Activated CD8-positive, alpha-beta memory T cell treated with anti-CD3 and anti-CD28 coated beads for 24 hours (primary cell): ENCODE results near the gene OAS1.

Experiments
- DNase-seq: peaks from one replicate; pipeline ENCODE4 v3.0.0-alpha.2; 2020

Gene OAS1

DNA sequence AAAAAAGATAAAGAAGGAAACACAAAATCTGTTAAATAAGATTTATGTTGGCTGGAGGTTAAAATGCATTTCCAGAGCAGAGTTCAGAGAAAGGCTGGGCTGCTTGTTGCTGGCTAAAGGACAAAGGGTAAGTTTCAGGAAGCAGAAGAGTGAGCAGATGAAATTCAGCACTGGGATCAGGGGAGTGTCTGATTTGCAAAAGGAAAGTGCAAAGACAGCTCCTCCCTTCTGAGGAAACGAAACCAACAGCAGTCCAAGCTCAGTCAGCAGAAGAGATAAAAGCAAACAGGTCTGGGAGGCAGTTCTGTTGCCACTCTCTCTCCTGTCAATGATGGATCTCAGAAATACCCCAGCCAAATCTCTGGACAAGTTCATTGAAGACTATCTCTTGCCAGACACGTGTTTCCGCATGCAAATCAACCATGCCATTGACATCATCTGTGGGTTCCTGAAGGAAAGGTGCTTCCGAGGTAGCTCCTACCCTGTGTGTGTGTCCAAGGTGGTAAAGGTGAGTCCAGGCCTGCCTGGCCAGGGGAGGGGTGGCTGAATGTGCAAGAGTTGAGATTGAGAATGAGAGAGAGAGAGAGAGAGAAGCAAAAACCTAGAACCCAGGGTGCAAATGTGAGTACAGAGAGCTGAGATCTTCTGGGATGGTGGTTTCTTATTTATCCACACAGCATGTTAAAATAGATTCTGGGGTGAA is at the start of gene OAS1:
OAS1 (plus strand) TSS at position 251 of the 703 bp plus-strand sequence; CDS start at position 329, 78 bp downstream.
- peak; percentile 63 for DNase-seq

DNA sequence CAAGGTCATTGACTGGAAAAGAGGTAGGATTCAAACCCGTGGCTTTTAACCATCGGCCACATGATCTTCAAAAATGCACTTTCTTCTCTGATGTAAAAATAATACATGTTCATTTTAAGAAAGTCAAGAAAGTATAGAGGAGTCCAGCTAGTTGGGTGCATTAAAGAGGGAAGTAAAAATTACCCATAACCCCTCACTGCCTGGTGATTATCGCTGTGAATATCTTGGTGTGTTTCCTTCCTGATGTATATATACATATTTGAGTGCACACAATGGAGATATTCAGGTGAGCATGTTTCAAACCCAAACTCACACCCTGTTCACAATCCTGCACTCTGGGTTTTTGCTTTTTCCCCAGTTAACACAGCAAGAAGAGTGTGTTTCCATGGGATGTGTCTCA is 47.5 kb upstream of the OAS1 start:
- no peak for DNase-seq

DNA sequence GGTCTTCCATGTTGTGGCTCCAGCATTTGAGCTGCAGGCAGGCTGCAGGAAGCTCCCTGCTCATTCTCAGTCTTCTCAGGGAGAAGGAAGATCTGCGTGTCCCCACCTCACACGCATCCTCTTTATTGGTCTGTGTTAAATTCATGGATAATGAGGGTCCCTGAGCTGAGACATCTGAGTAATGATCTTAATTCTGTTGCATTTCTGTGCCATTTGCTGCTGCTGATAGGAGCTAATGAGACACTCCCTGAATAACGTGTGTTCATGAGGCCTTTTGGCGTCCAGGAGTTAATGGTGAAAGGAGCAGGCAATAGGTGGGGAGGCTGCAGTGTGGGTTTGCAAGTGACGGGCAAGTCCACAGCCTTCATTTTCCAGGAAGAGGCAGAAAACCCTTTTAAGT is 46.6 kb upstream of the OAS1 start:
- DNase-seq, result no peak

DNA sequence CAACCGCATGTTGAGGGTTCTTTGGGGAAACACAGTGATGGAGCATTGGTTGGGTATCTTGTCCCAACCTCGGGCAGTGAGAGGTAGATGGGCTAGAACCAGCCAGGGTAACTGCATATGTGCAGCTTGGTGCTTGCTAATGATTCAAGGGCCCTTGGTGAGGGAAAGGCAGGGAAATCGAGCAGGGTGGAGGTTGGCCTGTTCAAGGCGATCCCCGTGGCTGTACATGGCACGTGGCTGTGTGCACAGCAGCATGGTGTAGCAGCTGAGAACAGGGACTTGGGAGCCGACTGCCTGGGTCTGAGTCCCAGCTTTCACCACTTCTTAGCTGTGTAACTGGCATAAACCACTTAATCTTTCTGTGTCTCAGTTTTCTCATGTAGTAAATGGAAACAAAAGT is 45.5 kb upstream of the OAS1 start:
- no peak for DNase-seq

DNA sequence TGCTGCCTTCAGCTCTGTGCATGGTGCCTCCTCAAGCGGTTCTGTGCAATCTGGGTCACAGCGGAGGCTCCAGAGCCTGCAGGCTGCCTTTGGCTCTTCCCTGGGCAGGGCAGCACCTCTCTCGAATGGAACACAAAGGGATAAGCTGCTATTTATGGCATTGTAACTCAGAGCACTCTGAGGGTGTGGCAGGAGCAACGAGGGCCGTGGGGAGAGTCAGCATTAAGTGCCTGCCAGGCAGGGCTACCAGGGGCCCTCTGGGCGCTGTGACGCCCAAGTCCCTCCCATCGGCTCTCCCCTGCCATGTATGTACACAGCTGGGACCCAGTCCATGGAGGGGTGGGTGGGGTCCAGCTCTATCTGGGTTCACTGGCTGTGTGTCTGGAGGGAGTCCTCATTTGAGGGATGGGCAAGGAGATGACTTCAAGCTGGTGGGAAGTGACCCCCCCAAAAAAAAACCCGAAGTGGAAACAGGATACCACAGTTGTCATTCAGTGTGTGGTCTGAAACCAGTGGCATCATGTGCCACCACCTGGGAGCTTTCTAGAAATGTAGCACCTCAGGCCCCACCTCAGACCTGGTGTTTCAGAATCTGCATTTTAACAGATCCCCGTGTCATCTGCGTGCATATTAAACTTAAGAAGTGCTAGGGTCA is 44.0 kb upstream of the OAS1 start:
- no peak for DNase-seq

DNA sequence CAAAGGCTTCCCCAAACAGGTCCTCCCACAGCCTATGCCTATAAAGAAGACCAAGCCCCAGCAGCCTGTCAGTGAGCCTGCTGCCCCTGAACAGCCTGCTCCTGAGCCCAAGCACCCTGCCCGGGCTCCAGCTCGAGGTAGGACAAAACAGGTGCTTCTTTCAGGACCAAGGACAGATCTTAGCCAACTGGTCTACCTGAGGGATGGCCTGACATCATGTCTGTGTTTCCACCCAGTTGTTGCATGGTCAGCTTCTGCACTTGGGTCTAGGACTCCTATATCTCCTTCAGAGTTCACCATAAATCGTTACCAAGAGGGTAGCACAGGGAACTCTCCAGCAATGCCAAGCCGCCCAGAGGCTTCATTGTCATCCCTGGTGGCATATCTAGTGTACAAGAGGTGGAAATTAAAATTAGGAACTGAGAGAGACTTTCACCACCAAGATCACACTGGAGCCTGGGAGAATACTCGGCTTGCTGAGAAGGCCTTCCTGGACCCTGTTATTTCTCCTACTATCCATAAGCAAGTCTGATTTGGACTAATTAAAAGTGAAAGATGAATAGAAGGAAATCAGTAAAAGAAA is 38.2 kb upstream of the OAS1 start:
- no peak for DNase-seq

DNA sequence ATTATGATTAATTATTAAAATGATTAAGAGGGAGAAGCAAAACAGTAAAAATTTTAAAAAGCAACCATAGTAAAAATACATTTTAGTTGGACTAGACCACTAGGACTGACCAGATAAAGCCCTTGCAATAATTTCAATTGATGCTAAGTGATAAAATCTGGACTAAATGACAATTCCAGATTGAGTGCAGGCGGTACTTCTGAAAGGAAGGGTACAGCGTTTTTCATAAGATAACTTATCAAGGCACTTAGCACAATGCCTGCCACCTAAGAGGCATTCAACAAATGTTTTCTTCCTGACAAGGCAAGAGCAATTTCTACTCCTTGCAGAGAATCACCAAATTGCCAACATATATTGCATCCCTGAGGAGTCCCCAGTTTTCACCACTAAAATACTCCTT is 37.7 kb upstream of the OAS1 start:
- no peak for DNase-seq

DNA sequence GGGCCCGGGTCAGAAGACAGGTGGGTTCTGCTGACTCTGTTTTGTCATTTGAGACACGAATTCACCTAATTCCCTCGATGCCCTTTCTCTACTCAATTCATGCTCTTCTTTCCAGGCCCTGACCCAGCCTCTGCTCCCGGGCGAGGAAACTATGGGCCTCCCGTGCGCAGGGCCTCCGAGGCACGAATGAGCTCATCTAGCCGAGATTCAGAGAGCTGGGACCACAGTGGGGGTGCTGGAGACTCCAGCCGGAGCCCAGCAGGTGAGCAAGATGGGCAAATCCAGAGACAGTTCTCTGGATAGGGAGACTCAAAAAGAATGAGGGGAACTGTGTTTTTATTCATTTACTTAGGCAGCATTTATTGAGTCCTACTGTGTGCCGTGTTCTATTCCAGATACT is 37.0 kb upstream of the OAS1 start:
- no peak for DNase-seq

DNA sequence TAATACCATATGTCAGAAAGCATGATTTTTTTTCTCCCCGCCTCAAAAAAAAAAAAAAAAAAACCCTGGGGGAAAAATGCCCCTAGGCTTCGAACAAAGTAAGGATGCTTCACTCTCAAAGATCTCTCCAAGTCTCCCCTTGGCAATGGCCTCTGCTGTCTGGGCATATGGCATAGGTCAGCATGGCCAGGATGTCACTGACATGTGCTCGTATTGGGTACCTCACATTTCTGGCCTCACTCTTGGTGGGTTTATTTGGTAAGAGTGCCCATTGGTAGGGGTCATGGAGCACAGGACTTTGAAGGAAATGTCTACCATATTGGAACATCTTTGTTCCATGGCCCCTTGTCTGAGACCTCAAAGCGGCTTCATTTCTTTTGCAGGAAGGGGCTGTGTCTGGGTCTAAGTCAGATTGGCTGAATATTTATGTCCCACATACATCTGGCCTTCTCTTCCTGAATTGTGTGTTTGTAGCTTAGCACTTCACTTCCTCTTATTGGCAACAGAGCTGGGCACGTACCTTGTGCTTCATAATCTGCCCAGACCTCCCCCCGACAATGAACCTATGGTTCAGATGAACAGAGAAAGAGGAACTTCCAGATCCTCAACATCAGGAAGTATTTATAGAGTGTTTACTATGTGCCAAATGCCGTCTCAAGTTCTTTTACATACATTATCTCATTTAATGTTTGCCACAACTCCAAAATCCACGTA is 36.3 kb upstream of the OAS1 start:
- no peak for DNase-seq

DNA sequence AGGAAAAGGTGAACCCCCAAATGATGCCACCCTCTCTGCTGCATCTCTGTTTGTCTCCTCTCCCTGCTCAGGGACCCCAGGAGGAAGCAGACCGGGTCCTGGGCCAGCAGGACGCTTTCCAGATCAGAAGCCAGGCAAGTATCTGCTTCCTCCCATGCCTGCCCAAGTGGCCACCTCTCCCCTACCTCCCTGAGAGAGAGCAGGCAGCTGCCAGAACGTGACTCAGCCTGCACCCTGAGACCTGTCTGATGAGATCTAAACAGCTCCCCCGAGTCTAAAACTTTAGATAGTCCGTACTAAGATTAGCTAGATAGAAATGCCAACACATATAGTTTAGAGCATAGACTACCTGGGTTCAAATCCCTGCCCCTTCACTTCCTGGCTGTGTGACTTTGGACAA is 31.2 kb upstream of the OAS1 start:
- DNase-seq, result no peak

DNA sequence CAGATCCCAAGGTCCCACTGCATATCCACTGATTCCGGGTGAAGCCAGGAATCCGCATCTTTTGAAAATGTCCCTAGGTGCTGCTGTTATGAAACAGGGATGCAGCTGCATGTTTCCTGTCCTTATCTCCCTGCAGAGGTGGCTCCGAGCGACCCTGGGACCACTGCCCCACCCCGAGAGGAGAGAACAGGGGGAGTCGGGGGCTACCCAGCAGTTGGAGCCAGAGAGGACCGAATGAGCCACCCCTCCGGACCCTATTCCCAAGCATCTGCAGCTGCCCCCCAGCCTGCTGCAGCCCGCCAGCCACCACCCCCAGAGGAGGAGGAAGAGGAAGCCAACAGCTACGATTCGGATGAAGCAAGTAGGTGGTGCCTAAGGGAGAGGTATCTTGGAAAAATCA is 30.3 kb upstream of the OAS1 start:
- no peak for DNase-seq

DNA sequence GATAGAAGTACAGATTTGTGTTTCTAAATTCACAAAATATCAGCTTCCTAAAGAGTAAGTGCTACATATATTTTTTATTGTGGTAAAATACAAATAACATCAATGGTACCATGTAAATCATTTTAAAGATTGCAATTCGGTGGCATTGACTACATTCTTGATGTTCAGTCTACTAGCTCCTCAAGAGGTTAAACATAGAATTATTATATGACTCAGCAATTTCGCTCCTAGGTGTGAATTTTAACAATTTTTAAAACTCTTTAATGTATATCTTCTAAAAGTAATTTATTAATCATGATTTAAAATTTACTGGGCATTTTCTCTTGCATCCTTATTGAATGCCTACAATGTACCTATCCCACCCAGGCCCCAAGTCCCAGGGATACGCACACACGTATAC is 29.8 kb upstream of the OAS1 start:
- DNase-seq, result no peak

DNA sequence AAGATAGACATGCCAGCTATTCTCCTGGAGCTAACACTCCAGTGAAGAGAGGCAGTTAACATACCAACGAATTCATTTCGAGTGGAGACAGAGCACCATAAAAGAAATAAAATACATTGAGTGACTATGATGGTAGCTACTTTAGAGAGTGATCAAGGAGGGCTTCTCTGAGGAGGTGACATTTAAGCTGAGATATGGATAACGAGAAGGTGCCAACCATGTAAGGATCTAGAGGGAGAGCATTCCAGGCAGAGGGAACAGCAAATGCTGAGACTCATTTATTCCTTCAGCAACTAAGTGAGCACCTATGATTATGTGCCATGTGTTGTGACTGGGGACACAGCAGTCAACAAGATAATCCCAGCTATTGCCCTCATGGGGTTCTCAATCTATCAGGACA is 28.3 kb upstream of the OAS1 start:
- no peak for DNase-seq

DNA sequence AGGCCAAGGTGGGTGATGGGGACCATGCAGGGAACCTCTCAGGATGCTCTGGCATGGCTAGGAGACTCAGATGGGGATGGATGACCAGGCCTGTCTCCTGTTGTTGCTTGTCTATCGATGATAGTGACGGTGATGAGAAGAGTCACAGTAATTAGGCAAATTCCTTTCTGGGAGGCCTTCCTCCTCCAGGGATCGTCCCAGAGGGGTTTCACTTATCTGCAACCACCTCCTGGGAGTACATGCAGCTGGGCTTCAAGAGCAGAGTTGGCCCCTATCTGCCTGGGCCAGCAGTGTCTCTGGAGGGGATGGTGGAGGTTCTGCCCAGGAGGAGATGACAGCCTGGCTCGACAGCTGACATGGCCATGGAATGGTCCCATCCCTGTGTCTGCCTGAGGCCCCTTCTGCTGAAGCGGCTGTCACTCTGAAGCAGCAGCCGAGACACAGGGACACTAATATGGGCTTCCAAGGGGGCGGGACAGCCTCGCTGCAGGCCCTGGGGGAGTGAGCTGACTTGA is 27.5 kb upstream of the OAS1 start:
- DNase-seq, result no peak

DNA sequence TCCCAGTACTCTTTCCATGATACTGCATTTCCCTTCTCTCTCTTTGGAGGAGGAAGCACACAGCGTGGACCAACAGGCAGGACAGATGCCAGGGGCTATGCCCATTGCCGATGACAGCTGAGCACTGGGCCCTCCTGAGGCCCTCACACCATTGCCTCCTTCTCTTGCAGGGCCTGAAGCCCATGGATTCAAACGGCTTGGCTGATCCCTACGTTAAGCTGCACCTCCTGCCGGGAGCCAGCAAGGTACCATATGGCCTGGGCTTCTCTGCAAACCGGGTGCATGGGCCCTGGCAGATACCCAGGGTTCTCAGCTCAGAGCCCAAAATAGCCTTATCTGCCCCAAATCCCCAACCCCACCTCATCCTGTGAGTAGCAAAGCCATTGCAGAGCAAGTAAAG is 25.2 kb upstream of the OAS1 start:
- DNase-seq, result no peak

DNA sequence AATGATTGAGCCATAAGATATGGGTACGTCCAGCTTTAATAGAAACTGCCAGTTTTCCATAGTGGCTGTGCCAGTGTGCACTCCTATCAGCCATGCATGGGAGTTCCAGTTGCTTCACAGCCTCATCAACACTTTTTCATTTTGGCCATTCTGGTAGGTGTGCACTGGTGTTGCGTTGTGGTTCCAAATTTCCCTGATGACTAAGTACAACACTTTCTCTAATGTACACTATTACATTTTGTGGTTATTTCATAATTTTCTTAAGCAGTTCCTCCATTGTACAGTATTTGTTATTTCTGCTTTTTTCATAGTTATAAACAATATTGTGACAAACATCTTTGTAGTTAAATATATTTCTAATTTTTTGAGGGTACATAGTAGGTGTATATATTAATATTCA is 21.5 kb upstream of the OAS1 start:
- DNase-seq, result no peak

DNA sequence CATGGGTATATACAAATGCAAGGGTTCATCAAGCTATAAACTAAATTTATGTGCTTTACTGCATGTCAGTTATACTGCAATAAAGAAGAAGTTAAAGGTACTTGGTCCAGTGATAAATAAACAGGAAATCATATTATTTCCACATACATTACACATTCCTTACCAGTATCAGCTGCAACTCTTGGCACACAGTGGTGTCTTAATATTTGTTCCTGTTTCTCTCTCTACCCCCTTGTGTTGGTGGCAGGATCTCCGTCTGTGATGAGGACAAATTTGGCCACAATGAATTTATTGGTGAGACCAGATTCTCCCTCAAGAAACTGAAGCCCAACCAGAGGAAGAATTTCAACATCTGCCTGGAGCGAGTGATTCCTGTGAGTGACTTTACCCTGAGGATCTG is 19.2 kb upstream of the OAS1 start:
- DNase-seq, result no peak

DNA sequence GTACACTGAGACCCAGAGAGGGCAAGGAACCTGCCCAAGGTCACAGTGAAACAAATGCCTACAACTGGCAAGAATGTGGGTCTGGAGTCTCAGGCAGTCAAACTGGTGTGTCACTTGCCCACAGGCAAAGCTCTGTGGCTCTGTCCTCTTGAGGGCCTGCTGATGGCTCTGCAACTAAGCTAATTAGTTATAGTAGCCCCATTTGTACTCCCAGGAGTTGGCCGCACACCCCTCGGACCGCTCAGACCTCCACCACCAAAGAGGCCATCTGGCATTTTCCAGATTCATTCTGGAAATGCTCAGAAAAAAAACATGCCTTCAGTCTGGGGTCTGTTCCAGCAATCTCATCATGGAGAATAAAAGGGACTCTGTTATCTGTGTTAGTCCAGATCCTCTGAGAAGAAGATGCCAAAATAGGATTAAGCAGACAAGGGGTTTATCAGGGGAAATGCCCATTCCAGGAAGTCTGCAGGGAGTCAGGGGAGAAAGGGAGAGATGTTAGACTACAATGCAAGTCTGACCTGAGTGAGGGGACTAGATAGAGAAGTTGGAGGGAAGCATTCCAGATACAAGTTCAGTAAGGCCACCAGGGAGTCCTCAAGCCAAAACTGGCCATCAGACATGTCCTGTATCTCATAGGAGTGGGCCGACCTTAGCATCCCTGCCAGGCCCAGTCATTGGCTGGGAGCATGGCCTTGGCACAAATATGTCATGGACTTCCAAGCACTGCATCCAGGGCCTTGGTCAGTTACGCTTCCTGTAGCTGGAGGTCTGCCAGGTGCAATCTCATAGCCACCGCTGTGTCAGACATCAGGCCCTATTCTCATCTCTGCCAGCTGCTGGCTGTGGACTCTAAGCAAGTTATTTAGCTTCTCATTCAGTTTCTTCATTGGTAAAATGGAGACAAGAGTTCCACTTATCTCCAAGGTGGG is 15.4 kb upstream of the OAS1 start:
- no peak for DNase-seq

DNA sequence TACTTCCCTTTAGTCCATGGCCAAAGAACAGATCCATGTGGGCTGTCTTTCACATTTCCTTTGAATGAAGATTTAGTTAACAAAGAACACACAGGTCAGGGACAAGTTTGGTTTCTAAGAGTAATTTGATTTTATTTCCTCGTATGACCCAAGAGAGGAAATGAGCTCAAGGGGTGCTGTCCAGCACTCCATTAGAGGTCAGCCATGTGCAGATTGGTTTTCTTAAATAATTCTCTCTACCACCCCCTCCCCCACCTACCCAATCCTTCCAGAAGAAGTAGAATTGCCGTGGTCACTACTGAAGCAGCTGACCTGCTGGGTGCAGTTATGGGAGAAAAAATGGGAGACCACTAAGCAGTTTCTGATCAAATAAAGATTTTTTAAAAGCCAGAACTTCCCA is 13.9 kb upstream of the OAS1 start:
- DNase-seq, result no peak

DNA sequence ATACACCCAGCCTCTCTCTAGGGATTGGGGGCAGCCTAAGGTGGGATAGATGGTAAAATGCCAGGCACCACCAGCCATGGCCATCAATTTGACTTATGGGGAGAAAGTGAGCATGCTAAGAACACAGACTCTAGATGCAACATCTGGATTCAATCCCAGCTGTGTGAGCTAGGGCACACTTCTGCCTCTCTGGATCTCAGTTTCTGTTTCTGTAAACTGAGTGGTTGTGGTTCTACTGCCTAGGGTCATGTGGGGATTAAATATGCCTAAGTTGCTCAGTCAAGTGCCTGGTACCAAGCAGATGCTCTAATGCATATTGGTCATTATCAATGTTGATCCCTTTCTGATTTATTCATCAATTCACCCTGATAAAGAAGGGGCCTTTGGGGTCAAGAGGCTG is 12.6 kb upstream of the OAS1 start:
- no peak for DNase-seq

DNA sequence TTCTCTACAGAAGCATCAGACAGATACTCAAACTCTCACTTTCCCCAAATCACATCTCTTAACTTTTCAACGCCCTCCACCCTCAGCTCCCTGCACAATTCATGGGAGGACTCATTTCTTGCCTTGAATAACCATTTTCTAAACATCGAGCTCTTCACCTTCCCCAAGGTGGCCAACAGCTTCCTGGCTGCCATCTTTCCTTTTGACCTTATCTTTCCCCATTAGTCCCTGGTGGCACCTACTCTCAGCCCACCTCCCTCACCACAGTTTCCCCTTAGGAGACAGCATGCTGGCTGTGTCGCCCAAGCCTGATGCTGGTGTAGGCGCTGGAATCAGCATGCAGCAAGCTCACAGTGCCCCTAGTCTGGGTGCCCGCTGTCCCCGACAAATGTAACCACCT is 8.4 kb upstream of the OAS1 start:
- no peak for DNase-seq

DNA sequence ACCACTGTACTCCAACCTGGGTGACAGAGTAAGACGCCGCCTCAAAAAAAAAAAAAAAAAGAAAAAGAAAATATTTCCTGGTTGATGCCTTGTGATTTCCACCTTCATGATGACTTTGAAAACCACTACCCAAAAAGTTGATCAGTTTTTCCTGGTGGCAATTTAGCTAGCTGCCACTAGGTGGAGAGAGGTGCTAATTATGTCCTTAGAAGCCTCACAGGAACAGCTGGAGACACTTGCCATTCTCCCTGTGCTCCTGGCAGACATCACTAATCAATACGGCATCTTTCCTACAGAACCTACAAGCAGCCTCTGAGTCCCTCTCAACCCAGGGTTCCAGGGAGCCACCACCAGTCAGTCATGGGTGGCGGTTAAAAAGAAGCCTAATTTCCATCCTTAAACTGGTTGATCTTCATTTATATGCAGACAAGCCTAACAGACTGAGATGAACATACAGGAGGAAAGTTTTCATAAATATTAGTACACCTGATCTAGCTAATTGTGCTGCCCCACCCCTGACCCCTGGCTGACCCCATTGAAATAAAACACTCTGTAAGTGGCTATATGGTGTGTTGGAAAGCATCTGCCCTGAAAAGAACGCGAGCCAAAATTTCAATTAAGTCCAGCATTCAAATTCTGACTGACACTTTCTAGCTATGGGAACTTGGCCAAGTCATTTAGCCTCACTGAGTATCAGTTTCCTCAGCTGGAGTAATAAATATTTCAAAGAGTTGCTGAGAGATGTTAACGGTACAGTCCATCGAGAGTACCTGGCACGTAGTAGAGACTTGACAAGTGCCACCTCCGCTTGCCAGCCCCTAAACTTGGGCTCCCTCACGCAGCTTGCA is 6.2 kb upstream of the OAS1 start:
- DNase-seq, result no peak
